GM21381 (cell line): ENCODE data around the gene ZNF536.

Source experiments
- ATAC-seq: cut with Tn5 transposase; IDR thresholded peaks from one replicate; pipeline ENCODE4 v1.9.1; 2021; ENCODE audit warnings: mild to moderate bottlenecking, moderate library complexity; ENCODE audit not compliant: unreplicated experiment

Gene ZNF536

GRCh38 chr19:30361721-30362120 lies 10.5 kb upstream of the ZNF536 start:
- no peak for ATAC-seq

- ATAC-seq: no peak
These were observed 9.9 kb upstream of the ZNF536 start for GRCh38 chr19:30362156-30362754.

- ATAC-seq: no peak
These were observed 9.1 kb upstream of the ZNF536 start for GRCh38 chr19:30363073-30363472.

- ATAC-seq: no peak
These were observed 7.1 kb upstream of the ZNF536 start for GRCh38 chr19:30364866-30365800.

- no peak for ATAC-seq
These were observed 5.9 kb upstream of the ZNF536 start for GRCh38 chr19:30366282-30366681.

- no peak for ATAC-seq
These were observed 5.2 kb upstream of the ZNF536 start for GRCh38 chr19:30367006-30367405.

GRCh38 chr19:30367421-30367820 lies 4.8 kb upstream of the ZNF536 start:
- no peak for ATAC-seq

- ATAC-seq: no peak
These were observed 2.4 kb upstream of the ZNF536 start for GRCh38 chr19:30369833-30370232.

- no peak for ATAC-seq
These were observed 885 bp upstream of the ZNF536 start for GRCh38 chr19:30371161-30371836.

GRCh38 chr19:30373593-30373992 lies 1.4 kb downstream of the ZNF536 start:
- no peak for ATAC-seq

- ATAC-seq: no peak
These were observed 2.3 kb downstream of the ZNF536 start for GRCh38 chr19:30374539-30374864.

- ATAC-seq: no peak
These were observed 2.8 kb downstream of the ZNF536 start for GRCh38 chr19:30374865-30375552.

- ATAC-seq: no peak
These were observed 3.4 kb downstream of the ZNF536 start for GRCh38 chr19:30375553-30376031.

GRCh38 chr19:30376272-30376671 lies 4.1 kb downstream of the ZNF536 start:
- ATAC-seq: no peak

- no peak for ATAC-seq
These were observed 4.7 kb downstream of the ZNF536 start for GRCh38 chr19:30376826-30377425.

- ATAC-seq: no peak
These were observed 6.5 kb downstream of the ZNF536 start for GRCh38 chr19:30378701-30379100.

GRCh38 chr19:30379841-30380610 lies 7.8 kb downstream of the ZNF536 start:
- ATAC-seq: no peak

GRCh38 chr19:30381366-30381765 lies 9.2 kb downstream of the ZNF536 start:
- no peak for ATAC-seq

- no peak for ATAC-seq
These were observed 13.0 kb downstream of the ZNF536 start for GRCh38 chr19:30385174-30385573.

- ATAC-seq: no peak
These were observed 13.5 kb downstream of the ZNF536 start for GRCh38 chr19:30385666-30386065.
